NCI-H526 treated with DMSO at 0.1 percent for 48 hours (cell line): ENCODE measurements around the gene UQCRHL.
A peak's percentile ranks its signal among the peaks of the same experiment; 100 is the strongest.
"Not testable (repeated sequence)": the region's sequence is repeated elsewhere in the genome, so short reads cannot be mapped to it uniquely, and the experiment has no call there.

ENCODE experiments used
- DNase-seq: peaks from one replicate; lab custom pipeline; 2025; lab: John Stamatoyannopoulos, UW

The UQCRHL gene

DNA sequence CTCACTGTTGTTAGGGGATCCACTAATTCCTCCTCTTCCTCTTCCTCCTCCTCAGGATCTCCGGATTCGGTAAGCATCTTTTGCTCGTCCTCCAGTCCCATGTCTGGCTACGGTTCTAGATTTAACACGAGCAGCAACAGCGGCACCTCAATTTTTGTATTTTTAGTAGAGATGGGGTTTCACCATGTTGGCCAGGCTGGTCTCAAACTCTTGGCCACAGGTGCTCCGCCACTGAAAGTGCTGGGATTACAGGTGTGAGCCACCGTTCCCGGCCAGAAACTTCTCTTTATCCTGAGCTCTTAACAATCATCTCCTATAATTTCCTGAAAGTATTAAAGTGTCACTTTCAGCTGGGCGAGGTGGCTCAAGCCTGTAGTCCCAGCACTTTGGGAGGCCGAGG is at the start of gene UQCRHL:
Gene UQCRHL, minus strand, starts transcription at position 101 of the 400 bp plus-strand sequence. Its CDS starts 0 bp downstream, at position 101.
- DNase-seq = not testable (repeated sequence)

DNA sequence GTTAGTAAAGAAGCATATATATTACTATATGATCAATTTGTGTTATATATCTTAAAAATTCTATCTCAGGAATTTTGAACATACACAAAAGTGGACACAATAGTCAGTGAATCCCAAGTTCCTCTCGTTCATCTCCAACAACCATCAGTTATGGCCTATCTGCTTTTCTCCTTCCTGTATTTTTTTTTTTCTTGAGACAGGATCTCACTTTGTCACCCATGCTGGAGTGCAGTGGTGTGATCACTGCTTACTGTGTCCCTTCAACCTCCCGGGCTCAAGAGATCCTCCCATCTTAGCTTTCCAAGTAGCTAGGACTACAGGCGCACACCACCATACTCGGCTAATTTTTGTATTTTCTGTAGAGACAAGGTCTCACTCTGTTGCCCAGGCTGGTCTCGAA is 49.4 kb upstream of the UQCRHL start:
- DNase-seq = no peak

DNA sequence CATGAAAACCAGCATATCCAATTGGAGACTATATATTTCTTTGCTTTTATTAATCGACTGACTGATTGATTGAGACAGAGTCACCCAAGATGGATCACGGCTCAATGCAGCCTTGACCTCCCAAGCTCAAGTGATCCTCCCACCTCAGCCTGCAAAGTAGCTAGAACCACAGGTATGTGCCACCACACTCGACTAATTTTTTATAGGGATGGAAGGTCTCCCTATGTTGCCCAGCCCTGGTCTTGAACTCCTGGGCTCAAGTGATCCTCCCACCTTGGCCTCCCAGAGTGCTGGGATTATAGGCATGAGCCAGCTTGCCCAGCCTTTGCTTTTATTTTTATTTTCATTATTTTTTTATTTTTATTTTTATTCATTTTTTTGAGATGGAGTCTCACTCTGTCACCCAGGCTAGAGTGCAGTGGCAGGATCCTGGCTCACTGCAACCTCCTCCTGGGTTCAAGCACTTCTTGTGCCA is 45.4 kb upstream of the UQCRHL start:
- no peak for DNase-seq

DNA sequence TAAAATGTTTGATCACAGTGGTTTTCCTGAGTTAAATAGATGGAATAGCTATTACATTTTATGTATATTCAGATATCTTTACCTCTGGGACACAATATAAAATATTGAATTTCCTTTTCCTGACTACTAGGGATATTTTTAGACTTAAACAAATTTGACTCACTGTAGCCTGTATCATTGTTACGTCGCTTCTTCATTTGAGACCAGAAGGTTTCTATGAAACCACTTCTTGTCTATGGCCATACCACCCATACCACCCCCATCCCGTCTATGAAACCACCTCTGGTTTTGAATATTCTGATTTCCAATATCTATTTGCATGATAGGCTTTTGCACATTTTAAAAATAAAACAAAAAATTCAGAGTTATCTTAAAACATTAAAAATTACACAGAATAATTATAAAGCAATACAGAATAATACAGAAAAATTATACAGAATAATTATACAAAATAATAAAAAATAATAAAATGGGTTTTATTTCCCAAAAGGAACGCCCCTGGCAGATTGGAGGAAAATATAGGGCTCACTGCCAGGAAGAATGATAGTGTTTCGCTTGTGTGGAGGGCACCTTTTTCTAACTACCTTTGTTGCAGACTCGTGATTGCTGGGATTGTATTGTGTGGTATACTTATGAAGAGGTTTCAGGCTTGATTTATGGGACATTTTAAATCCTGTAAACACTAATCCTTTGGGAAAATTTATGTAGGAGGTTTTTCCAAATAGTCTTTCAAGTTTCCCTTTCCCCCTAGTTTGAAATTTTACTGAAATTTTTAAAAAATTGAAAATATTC is 44.8 kb upstream of the UQCRHL start:
- DNase-seq = peak; percentile 61

DNA sequence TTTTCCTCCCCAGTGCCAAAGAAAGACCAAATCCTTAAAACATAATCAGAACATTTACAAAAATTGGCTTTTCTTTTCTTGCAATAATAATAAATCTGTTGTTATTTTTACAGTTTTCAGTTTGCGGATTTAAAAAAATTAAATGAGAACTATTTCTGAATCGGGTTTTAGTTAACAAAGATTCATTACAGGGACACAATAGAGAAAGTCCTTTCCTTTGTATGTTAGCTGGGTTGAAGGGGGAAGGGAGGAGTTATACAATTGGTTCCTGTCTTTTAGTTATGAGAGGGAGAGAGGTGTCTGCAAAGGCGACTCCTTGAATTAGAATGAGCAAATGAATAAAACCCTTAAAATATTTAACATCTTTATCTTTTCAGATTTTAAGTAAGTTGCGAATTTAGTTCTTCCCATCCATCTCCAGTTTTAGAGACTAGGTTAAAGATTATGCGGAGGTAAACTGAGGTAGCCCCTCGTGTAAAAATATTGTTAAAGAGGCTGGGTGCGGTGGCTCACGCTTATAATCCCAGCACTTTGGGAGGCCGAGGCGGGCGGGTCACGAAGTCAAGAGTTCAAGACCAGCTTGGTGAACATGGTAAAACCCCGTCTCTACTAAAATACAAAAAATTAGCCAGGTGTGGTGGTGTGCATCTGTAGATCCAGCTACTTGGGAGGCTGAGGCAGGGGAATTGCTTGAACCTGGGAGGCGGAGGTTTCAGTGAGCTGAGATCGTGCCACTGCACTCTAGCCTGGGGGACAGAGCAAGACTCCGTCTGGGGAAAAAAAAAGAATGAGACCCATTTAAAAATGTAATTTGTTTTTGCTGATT is 44.0 kb upstream of the UQCRHL start:
- DNase-seq = no peak

DNA sequence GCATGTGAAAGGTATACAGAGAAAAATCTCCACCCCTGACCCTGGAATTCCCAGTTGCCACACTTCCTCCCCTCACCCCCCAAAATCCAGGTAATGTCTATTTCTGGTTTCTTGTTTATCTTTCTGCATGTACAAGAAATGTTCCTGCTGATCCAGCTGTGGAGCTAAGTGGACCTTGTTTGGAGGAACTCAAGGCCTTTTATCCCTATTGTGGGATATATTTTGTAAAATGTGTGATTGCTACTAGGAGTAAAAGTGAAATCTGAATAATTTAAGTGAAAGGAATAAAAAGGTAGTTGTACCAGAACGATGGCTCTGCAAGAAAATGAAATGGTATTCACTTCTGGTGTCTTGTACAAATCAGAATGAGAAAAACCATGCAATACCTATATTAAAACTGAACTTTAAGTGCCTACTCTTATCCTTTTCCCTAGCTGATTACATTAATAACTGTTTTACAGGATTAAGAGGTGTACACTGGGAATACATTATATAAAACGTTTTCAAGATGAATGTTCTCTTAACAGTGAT is 43.1 kb upstream of the UQCRHL start:
- DNase-seq = no peak

DNA sequence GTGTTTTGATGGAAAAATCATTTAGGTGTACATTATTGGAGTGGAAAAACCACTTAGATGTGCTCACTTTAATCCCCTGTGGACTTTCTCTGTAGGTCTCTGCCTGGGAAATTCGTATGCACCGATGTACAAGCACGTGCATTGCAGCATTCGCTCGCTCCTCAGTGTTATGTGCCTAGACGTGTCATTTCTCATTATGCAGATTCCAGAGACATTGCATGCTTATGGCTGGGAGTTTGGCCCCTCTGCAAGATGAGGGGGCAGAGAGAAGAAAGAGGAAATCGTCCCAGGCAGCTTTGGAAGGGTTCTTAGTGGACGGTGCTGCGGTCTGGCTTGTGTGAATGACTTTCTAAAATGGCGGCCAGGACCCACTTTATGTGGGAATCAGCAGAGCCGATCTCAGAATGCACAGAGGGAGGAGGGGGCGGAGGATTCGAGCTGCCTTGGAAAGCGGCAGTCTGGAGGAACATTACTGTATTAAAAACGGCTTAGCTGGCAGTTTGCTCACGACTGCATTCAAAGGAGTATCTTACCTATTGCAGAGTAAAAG is 42.4 kb upstream of the UQCRHL start:
- peak; percentile 88 for DNase-seq

DNA sequence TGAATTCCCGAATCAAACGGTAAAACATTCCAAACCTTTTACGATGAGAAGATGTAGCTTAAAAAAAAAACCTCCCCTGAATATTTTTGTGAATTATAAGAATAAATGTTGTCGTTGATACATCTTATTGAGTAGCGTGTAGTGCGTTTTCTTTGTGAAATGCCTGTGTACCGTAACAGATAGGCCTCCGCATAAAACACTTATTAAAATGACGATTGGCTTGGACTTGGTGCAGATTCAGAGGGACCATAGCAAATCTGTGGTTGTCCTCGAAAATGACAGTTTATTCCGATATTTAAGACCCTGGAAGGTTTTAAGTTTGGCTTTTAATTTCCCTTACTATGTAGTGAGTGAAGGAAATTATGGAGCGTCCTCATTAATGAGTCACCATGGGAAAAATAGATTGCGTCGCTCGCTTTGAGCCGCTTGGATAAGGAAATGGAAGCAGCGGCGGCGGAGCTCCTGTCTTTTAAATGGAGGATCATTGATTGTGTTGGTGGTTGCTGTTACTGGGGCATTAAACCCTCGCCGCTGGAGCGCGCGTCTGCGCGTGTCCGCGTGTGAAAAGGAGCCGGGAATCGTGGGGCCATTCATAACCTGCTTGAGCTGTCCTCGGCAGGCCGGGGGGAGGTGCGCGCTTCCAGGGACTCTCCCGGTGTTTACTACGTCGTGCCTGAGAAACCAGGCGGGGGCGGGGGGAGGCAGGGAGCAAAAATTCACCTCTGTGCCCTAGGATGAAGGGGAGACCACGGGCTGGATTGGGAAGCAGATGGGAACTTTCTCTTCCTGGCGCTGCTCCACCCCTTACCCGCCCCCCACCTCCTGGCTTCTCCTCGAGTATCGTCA is 41.7 kb upstream of the UQCRHL start:
- peak; percentile 87 for DNase-seq

DNA sequence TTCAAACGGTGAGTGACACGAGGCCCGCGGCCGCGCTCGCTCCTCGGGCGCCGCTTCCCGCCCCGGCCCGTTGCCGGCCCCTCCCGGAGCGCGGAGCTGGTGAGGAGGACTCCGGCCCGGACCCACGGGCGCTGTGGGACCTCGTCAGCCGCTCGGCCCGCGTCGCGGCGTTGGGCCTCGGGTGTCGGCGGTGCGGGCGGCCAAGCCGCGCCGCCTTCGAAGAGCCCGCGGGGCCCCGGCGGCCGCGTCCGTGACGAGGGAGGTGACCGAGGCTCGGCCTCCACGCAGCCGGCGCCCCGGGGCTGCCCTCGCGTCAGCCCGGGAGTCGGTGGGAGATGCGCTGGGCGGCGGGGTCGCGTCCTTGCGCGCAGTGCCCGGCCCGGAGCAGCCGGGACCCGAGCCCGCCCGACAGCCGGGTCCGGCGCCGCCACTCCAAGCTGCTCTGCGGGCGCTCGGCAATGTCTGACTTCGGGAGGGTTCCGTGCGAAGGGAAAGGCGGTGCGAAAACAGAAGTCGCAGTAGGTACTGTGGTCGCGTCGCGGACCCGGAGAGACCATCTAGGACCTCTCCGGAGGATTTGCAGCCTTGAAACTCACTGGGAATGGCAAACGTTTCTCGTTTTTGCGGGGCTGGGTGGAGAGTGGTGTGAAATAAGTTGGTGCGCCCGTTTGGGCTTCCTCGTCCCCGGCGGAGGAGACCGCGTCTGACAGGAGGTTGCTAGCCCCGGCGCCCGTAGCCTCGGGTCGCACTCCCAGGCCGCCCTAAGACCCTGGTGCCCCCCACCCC is 40.9 kb upstream of the UQCRHL start:
- DNase-seq = no peak

DNA sequence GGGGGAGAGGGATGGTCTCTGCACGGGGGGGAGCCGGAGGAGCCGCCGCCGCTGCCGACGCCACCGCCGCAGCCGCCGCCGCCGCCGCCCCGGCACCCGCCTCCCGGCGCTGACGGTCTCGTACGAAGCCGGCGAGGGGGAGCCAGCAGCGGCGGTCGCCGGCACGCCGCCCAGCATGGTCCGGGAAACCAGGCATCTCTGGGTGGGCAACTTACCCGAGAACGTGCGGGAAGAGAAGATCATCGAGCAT is 40.4 kb upstream of the UQCRHL start:
- DNase-seq = no peak

DNA sequence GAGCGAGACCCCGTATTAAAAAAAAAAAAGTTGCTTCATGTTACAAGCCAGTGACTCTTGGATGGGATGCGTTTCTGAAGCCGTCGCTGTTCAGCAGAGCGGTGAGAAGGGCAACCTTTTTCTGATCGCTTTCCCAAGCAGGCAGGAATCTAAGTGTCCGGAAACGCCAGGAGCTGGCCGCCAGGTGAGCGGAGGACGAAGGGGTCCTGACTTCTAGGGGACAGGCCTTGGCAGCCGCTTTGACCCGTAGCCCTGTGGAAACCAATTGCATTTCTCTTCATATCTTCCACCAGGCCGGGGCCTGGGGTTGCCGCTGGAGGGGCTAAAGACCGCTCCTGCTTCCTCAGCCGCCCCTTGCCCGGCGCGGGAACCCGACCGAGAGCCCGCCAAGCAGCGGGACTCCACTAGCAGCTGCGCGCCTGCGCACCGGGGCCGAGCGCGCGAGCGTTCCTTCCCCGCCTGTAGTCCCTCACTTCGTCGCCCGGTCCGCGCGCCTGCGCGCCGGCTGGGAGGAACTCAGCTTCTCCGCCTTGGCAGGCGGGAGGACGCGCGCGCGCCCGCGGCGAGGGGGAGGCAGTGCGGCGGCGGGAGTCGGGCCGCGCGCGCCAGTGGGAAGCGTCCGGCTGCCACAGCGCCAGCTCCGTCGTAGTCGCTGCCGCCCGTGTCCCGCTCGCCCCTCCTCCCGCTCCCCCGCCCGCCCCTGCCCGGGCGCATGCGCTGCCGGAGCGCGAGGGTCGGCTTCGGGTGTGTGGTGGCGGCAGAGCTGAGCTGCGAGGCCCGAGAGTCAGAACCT is 39.8 kb upstream of the UQCRHL start, which contains the start of gene SPEN:
Gene SPEN, plus strand, starts transcription at position 608 of the 793 bp plus-strand sequence. CDS start 361 bp downstream, outside the sequence.
- DNase-seq = peak; percentile 97

DNA sequence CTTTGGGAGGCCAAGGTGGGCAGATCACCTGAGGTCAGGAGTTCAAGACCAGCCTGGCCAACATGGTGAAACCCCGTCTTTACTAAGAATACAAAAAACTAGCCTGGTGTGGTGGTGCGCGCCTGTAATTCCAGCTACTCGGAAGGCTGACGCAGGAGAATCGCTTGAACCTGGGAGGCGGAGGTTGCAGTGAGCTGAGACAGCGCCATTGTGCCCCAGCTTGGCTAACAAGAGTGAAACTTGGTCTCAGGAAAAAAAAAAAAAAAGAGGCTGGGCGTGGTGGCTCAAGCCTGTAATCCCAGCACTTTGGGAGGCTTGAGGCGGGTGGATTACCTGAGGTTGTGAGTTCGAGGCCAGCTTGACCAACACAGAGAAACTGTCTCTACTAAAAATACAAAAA is 38.6 kb upstream of the UQCRHL start:
- DNase-seq = not testable (repeated sequence)

DNA sequence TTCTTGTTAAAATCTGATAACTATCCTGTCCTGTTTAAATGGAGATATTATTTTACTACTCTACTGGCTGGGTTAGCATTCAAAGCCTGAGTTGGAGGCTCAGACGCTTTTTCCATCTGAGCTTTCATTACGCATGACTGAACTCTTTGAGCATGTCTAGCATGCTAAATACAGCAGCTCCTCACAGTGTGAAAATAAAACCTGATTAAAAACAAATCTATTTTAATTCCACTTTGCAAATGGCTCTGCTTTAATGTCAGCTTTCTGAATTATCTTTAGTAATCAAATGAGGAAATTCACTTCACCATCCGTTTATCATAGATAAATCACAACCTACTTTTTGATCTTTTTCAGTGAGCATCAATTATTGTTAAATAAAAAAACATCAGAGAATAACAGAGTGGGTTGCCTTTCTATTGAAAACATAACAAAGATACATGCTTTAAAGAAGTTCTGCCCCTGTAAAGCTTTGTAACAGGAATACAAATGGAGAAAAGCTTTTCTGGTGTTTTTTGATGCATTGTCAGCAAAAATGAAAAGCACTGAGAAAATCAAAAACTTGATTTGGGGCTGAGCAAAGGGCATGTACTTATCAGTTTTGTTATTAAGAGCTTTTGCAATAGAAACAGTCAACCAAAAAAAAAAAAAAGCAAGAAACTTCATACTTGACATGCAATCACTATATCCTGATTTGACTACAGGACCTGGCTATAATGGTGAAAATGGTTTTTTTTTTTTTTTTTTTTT is 36.5 kb upstream of the UQCRHL start:
- no peak for DNase-seq

DNA sequence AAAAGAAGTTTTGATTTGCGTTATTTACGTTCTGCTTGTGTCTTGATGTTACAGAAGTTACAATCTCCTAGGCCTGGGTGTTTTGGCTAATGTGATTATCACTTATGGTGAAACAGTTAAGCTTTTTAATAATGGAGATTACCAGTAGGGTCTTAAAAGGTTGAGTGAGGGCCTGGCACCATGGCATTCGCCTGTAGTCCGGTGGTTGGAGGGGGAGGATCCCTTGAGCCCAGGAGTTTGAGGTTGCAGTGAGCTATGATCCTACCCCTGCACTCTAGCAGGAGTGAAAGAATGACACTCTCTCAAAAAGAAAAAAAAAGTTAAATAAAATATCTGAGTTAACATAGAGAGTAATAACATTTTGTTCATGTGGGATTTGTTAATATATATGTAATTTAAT is 31.3 kb upstream of the UQCRHL start:
- no peak for DNase-seq

DNA sequence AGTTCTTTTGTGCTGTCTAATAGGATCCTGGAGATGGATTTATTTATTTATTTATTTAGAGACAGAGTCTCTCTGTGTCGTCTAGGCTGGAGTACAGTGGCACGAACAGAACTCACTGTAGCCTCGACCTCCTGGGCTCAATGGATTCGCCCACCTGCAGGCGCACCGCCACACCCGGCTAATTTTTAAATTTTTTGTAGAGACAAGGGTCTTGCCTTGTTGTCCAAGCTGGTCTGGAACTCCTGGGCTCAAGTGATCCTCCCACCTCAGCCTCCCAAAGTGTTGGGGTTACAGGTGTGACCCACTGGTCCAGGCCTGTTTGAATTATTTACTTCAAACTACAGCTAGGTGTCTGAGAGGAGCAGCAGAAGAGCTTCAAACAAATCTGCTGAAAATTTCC is 30.5 kb upstream of the UQCRHL start:
- no peak for DNase-seq

DNA sequence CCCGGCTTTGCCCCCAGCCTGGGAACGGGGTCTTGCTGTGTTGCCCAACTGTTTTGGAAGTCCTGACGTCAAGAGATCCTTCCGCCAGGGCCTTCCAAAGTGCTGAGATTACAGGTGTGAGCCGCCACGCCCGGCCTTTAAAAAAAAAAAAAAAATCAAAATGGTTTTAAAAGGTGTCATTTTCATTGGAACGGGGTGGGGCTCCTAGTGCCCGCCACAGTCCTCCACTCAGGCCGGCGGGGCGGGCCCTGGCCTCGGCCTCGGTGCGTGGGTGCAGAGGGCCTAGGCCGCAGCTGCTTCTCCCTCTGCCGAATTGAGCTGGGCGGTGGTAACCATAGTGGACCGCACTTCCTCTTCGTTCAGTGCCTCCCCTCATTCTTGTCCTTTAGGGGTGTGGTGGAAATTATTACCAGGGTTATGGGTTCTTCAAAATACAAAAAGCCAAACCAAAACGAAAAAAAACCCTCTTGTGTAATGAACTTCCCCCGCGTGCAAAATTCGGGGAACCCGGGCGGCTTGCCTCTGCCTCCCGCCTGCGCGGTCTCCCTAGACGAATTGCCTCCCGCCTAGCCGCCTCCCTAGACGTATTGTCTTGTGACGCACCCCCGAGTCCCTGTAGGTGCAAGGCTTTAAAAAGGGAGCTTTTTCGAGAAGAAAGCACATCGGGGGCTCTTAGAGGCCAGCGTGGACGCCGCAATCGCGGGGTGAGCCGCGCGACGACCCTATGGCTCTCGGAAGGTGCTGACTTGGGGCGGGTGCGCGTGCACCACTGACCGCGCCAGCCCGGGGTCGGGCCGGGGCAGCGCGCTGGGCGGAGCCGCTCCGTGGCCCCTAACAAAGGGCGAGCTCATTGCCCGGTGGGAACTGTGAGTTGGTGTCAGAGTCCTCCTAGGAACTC is 29.6 kb upstream of the UQCRHL start:
- no peak for DNase-seq

DNA sequence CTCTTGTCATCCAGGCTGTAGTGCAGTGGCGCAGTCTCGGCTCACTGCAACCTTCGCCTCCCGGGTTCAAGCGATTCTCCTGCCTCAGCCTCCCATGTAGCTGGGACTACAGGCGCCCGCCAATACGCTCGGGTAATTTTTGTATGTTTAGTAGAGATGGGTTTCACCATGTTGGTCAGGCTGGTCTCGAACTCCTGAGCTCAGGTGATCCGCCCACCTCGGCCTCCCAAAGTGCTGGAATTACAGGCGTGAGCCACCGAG is 29.0 kb upstream of the UQCRHL start:
- not testable (repeated sequence) for DNase-seq

DNA sequence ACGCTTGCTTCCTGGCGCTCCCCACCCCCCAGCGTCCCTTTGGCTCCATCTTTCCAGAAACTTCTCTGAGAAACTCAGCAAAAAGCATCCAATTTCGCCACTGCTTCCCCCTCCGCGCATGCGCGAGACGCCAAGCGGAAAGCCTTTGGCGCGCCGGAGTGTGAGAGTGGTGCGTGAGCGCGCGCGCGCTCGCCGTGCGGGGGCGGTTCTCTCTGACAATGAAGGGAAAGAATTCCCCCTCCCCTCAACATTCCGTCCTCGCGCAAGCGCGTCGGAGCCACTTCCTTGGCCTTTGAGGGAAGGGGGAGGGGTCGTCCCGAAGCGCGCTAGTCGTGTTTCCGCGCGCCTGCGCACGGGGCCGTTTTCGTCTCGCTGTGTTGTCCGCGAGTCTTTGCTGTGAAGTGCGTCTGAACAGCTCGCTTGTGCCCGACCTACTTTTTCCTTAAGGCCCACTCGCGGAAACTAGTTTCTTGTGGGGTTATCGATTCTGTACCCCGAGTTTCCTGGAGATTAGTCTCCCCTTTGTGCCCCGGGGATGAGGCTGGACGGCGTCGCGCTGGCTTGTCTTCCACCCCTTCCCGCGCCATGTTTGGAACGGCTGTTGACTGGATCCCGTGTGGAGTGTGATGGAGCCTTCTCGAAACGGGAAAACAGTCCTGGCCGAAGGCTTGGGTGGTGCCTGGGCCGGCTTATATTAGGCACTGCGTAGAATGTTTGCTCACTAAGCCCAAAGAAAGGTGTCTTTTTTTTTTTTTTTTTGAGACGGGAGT is 28.5 kb upstream of the UQCRHL start:
- DNase-seq = peak; percentile 96
